GM12878 (cell line): ENCODE measurements around the gene FHOD3. TPM values are rescaled to one million over a fixed set of nuclear protein-coding genes. Genes with fewer than 3 reads are reported as not detected.
A peak's percentile ranks its signal among the peaks of the same experiment; 100 is the strongest.

ENCODE experiments used
- ATAC-seq: fragments of 200-7000 bp; cut with Tn5 transposase; 3 replicates; pipeline ENCODE4 v1.9.1; 2020; ENCODE audit warnings: mild to moderate bottlenecking, moderate library complexity
- BruUV-seq: library from RNA; stranded (reverse); fragments of 400-500 nt; replicated peaks from 2 replicates; lab custom pipeline; 2021; lab: Mats Ljungman, UMichigan
- CTCF ChIA-PET: fragments of 300-600 bp; sonication (Branson Sonifier 250); formaldehyde crosslinking; extraction: SDS; loops from one replicate; lab custom pipeline; 2021; ENCODE audit warnings: inconsistent platforms; lab: Yijun Ruan, JAX
- POLR2A ChIA-PET: fragments of 350-600 bp; formaldehyde crosslinking; extraction: SDS; loops from one replicate; lab custom pipeline; 2021; ENCODE audit warnings: inconsistent platforms; lab: Charles Lee
- RAD21 ChIA-PET: fragments of 300-600 bp; sonication (Branson Sonifier 250); formaldehyde crosslinking; loops from one replicate; lab custom pipeline; 2023; ENCODE audit warnings: antibody characterized with exemption; ENCODE audit not compliant: unreplicated experiment; lab: Charles Lee
- SMC1A ChIA-PET: fragments of 300-600 bp; sonication (Branson Sonifier 250); formaldehyde crosslinking; loops from one replicate; lab custom pipeline; 2023; ENCODE audit not compliant: unreplicated experiment, uncharacterized antibody; lab: Charles Lee
- DNase-seq: peaks from one replicate; pipeline ENCODE4 v3.0.0-alpha.2; 2011; ENCODE audit warnings: low read depth, low spot score
- FAIRE-seq: peaks from 3 replicates; lab custom pipeline; 2011; peaks lifted over from hg19 to GRCh38; lab: Jason Lieb, UNC
- H2AFZ ChIP-seq: 2 replicates; pipeline ENCODE4 v1.6.0; 2011; ENCODE audit warnings: low read depth, low read length, control low read depth; ENCODE audit not compliant: control insufficient read depth
- H3K27ac ChIP-seq: 2 replicates; pipeline ENCODE4 v1.5.1; 2011; ENCODE audit warnings: control low read depth; ENCODE audit not compliant: control insufficient read depth, insufficient read depth
- H3K27me3 ChIP-seq, 2 experiments: replicated peaks in 1 of 2; 2 replicates each; pipeline versions ENCODE4 v1.6.0 to v1.6.1; 2011; ENCODE audit warnings: low read length in 1 of 2; ENCODE audit not compliant: control insufficient read depth in 2 of 2, insufficient read depth in 2 of 2
- H3K36me3 ChIP-seq, 2 experiments: 2 replicates each; pipeline ENCODE4 v1.5.1; 2011; ENCODE audit warnings: low read length in 1 of 2; ENCODE audit not compliant: control insufficient read depth in 2 of 2, insufficient read depth in 2 of 2
- H3K4me1 ChIP-seq: 2 replicates; pipeline ENCODE4 v1.6.1; 2011; ENCODE audit warnings: mild to moderate bottlenecking, low read length, moderate library complexity, mixed read lengths; ENCODE audit not compliant: control insufficient read depth, insufficient read depth
- H3K4me2 ChIP-seq: 2 replicates; pipeline ENCODE4 v1.6.0; 2011; ENCODE audit warnings: control low read depth; ENCODE audit not compliant: control insufficient read depth, insufficient read depth
- H3K4me3 ChIP-seq: fragments of 200-600 bp; sonication (generic); 2 replicates; pipeline ENCODE4 v1.5.1; 2016
- H3K79me2 ChIP-seq: 2 replicates; pipeline ENCODE4 v1.6.0; 2011; ENCODE audit warnings: low read length; ENCODE audit not compliant: control insufficient read depth, insufficient read depth
- H3K9ac ChIP-seq: 2 replicates; pipeline ENCODE4 v1.8.0; 2011; ENCODE audit warnings: low read length, control low read depth, mixed read lengths; ENCODE audit not compliant: control insufficient read depth, insufficient read depth
- H3K9me3 ChIP-seq: replicated peaks from 3 replicates; pipeline ENCODE4 v1.5.1; 2011; ENCODE audit warnings: mild to moderate bottlenecking, low read length; ENCODE audit not compliant: control insufficient read depth, insufficient read depth
- H4K20me1 ChIP-seq: 2 replicates; pipeline ENCODE4 v1.6.0; 2011; ENCODE audit not compliant: control insufficient read depth, insufficient read depth
- CREM ChIP-seq: IDR thresholded peaks from 2 replicates; pipeline ENCODE4 v1.6.1; 2014; ENCODE audit warnings: antibody characterized with exemption, low read depth
- CUX1 ChIP-seq: IDR thresholded peaks from 2 replicates; pipeline ENCODE4 v1.6.1; 2012; ENCODE audit warnings: improper control_type of control experiment, low read depth, low read length; ENCODE audit not compliant: insufficient replicate concordance
- E2F8 ChIP-seq: fragments of 450-650 bp; IDR thresholded peaks from 2 replicates; pipeline ENCODE4 v1.6.1; 2018; ENCODE audit warnings: mild to moderate bottlenecking, low read depth, moderate library complexity; ENCODE audit not compliant: partially characterized antibody
- EP300 ChIP-seq, 2 experiments: fragments of 150-350 bp in 1 of 2; IDR thresholded peaks; 2 replicates each; pipeline ENCODE4 v1.6.1; 2011 to 2012; ENCODE audit warnings: low read depth in 2 of 2, low read length in 2 of 2, borderline replicate concordance in 1 of 2, improper control_type of control experiment in 1 of 2, inconsistent platforms in 1 of 2; ENCODE audit not compliant: control insufficient read depth in 1 of 2
- ETV6 ChIP-seq, 2 experiments: fragments of 450-650 bp in 1 of 2; IDR thresholded peaks in 1 of 2; conservative IDR thresholded peaks in 1 of 2; 2 replicates each; pipeline ENCODE4 v1.6.1; 2014; ENCODE audit warnings: antibody characterized with exemption in 1 of 2, borderline replicate concordance in 1 of 2, low read depth in 1 of 2, mild to moderate bottlenecking in 1 of 2, moderate library complexity in 1 of 2
- GATAD2B ChIP-seq: fragments of 450-650 bp; conservative IDR thresholded peaks from 2 replicates; pipeline ENCODE4 v1.6.1; 2017; ENCODE audit warnings: low read depth, mild to moderate bottlenecking, moderate library complexity
- MTA2 ChIP-seq: fragments of 450-650 bp; IDR thresholded peaks from 2 replicates; pipeline ENCODE4 v1.6.1; 2016; ENCODE audit warnings: low read depth, mild to moderate bottlenecking, moderate library complexity
- MYB ChIP-seq: fragments of 150-350 bp; IDR thresholded peaks from 2 replicates; pipeline ENCODE4 v1.6.1; 2014; ENCODE audit warnings: mild to moderate bottlenecking, low read depth, low read length, borderline replicate concordance
- NFYB ChIP-seq: IDR thresholded peaks from 2 replicates; pipeline ENCODE4 v1.6.1; 2011; ENCODE audit warnings: low read depth, mild to moderate bottlenecking, low read length, improper control_type of control experiment, moderate library complexity; ENCODE audit not compliant: insufficient read depth
- POLR2A ChIP-seq: IDR thresholded peaks from 2 replicates; pipeline ENCODE4 v1.6.1; 2011; ENCODE audit warnings: low read depth, mild to moderate bottlenecking, low read length
- SKIL ChIP-seq: fragments of 450-650 bp; IDR thresholded peaks from 2 replicates; pipeline ENCODE4 v1.6.1; 2017; ENCODE audit warnings: mild to moderate bottlenecking, low read depth, inconsistent platforms; ENCODE audit not compliant: poor library complexity, severe bottlenecking
- SUPT20H ChIP-seq: IDR thresholded peaks from 2 replicates; pipeline ENCODE4 v1.6.1; 2011; ENCODE audit warnings: low read depth, mild to moderate bottlenecking, low read length, moderate library complexity, borderline replicate concordance; ENCODE audit not compliant: control insufficient read depth
- in situ Hi-C: fragments of 300-500 bp; cut with MboI; formaldehyde crosslinking; loops from 9 replicates; pipeline ENCODE4 v1.14.3; 2018; ENCODE audit warnings: mixed read lengths
- intact Hi-C: fragments of 100-400 bp; cut with micrococcal nuclease; formaldehyde crosslinking; loops from one replicate; pipeline ENCODE4 v1.14.2; 2022; ENCODE audit not compliant: unreplicated experiment
- polyA plus RNA-seq, 11 experiments: library from polyadenylated mRNA; depleted of rRNA in 4 of 11; unstranded in 6 of 11; stranded (reverse) in 5 of 11; fragments of >200 nt; fragmentation: Nextera tagmentation in 4 of 11; fragmentation: Illumina TruSeq in 1 of 11; extraction: Ambion mirVana in 4 of 11; extraction: Trizol in 1 of 11; gene quantifications; 1 replicate in 1 of 11; 2 replicates in 10 of 11; pipeline versions ENCODE4 v1.2.1 to v1.2.3, GENCODE V29; 2011 to 2016; ENCODE audit warnings: inconsistent platforms in 2 of 11, missing spikeins in 2 of 11, low read depth in 1 of 11
- total RNA-seq, 4 experiments: library from RNA; depleted of rRNA in 3 of 4; stranded (reverse); fragments of >200 nt in 3 of 4; fragmentation: Illumina TruSeq in 1 of 4; extraction: Trizol in 1 of 4; gene quantifications; 2 replicates each; pipeline versions ENCODE4 v1.2.1 to v1.2.3, GENCODE V29; 2013 to 2021

Gene FHOD3
- total and polyA plus RNA-seq, 10 of the 15 experiments (the other 5 are each of a cell fraction or from before 2014, with no cell fraction given) = 0.77 to 26.7 (median 10.4) TPM

GRCh38 chr18:36496022-36496421 lies 198.5 kb downstream of the FHOD3 start:
- SMC1A ChIA-PET = interaction anchor here (0.9 to 4.5 kb wide), 14 partner anchors 10 to 130 kb away, joined by 3 to 37 read pairs (median 5); no protein-coding TSS in a partner anchor
- in situ Hi-C loops = no loop called here
- H3K27me3 ChIP-seq = no peaks in the 10 kb centered on the region
- TF ChIP-seq EP300 (IDR thresholded peaks at IDR 0.05; ENCODE audit: borderline replicate concordance in 1 of 2, control insufficient read depth in 1 of 2, low read depth in 2 of 2, low read length in 2 of 2) = 0 out of 4 replicates have a peak, but pooled peaks of 1 of the 2 experiments have one; percentile 29
- TF ChIP-seq GATAD2B = peak; percentile 37; the same call in 1 of the 2 replicates
- 0 out of 4 replicates have a peak, but pooled peaks of 1 of the 2 experiments have one; percentile 32 for TF ChIP-seq ETV6 (conservative IDR thresholded peaks at IDR 0.05 in 1 of 2, IDR thresholded peaks at IDR 0.05 in 1 of 2; ENCODE audit: borderline replicate concordance in 1 of 2, low read depth in 1 of 2)
- TF ChIP-seq MTA2 = peak; percentile 53; the same call in 1 of the 2 replicates
- TF ChIP-seq SKIL = peak; percentile 68
- no peak for TF ChIP-seq SUPT20H
- TF ChIP-seq MYB = no peak
- TF ChIP-seq CREM = peak; percentile 54; the same call in 1 of the 2 replicates
- TF ChIP-seq E2F8 = no peak
- TF ChIP-seq NFYB = no peak
- no peak for TF ChIP-seq POLR2A
- TF ChIP-seq CUX1 = no peak

More at GRCh38 chr18:36496022-36496421, 198.5 kb downstream of the FHOD3 start:
- no peak overlapping the region for H3K4me2 ChIP-seq
- no peaks in the 10 kb centered on the region; the same call in 1 of the 2 replicates for H3K79me2 ChIP-seq
- DNase-seq (no peak), FAIRE-seq (no peak), ATAC-seq (peak; percentile 53)
- no peaks in the 10 kb centered on the region for H3K36me3 ChIP-seq
- no peak overlapping the region for H3K4me3 ChIP-seq
- no peaks in the 10 kb centered on the region; the same call in 2 of the 3 replicates for H3K9me3 ChIP-seq
- intact Hi-C loops = loop anchor here (5.0 kb wide), 1 partner anchor 141 kb away; no protein-coding TSS in a partner anchor
- POLR2A ChIA-PET = interaction anchor here (1.0 to 2.3 kb wide), 2 partner anchors 14 to 26 kb away, joined by 3 to 5 read pairs; no protein-coding TSS in a partner anchor
- no peak overlapping the region for H3K9ac ChIP-seq
- H3K4me1 ChIP-seq = peaks cover 11% of the 10 kb centered on the region
- no peak overlapping the region for H2AFZ ChIP-seq
- RAD21 ChIA-PET = interaction anchor here (0.6 to 3.0 kb wide), 13 partner anchors 14 to 194 kb away, joined by 3 to 16 read pairs (median 4); no protein-coding TSS in a partner anchor
- CTCF ChIA-PET = interaction anchor here (1.2 to 1.4 kb wide), 2 partner anchors 10 to 199 kb away, joined by 3 read pairs; partner anchors contain the start of gene FHOD3
- H3K27ac ChIP-seq = no peak overlapping the region
- H4K20me1 ChIP-seq = no peaks in the 10 kb centered on the region
- BruUV-seq = no TSS peak
